Endodermal cell (in vitro differentiated cells): Measurements from ENCODE around the gene TAMALIN. TPM values are rescaled to one million over a fixed set of nuclear protein-coding genes. Genes with fewer than 3 reads are reported as not detected.

Experiments
- DNase-seq: peaks from one replicate; pipeline ENCODE4 v3.0.0-alpha.2; 2017
- H3K27ac ChIP-seq: 2 replicates; pipeline ENCODE4 v1.5.1; 2013; ENCODE audit warnings: mild to moderate bottlenecking, low read depth, low read length, moderate library complexity
- H3K27me3 ChIP-seq: 2 replicates; pipeline ENCODE4 v1.6.1; 2013; ENCODE audit warnings: mild to moderate bottlenecking, low read length, moderate library complexity; ENCODE audit not compliant: insufficient read depth, control insufficient read depth, poor library complexity, severe bottlenecking
- H3K36me3 ChIP-seq: 2 replicates; pipeline ENCODE4 v1.7.0; 2013; ENCODE audit warnings: mild to moderate bottlenecking, low read length, moderate library complexity; ENCODE audit not compliant: control insufficient read depth, insufficient read depth
- H3K4me1 ChIP-seq: one replicate; pipeline ENCODE4 v1.7.0; 2013; ENCODE audit warnings: low read length; ENCODE audit not compliant: control insufficient read depth, insufficient read depth
- H3K4me3 ChIP-seq: 2 replicates; pipeline ENCODE4 v1.5.1; 2013; ENCODE audit warnings: mild to moderate bottlenecking, low read length, moderate library complexity
- H3K9ac ChIP-seq: 2 replicates; pipeline ENCODE4 v1.6.1; 2013; ENCODE audit warnings: mild to moderate bottlenecking, low read length, moderate library complexity; ENCODE audit not compliant: poor library complexity, severe bottlenecking; ENCODE audit errors: extremely low read depth
- H3K9me3 ChIP-seq: 2 replicates; pipeline ENCODE4 v1.6.1; 2013; ENCODE audit warnings: mild to moderate bottlenecking, low read length, moderate library complexity; ENCODE audit not compliant: control insufficient read depth
- H3K27ac Mint-ChIP-seq: 2 replicates; pipeline ENCODE4 v1.8.0; 2020; ENCODE audit warnings: mixed read lengths
- H3K27me3 Mint-ChIP-seq: 2 replicates; pipeline ENCODE4 v1.8.0; 2021; ENCODE audit warnings: mild to moderate bottlenecking, mixed read lengths; ENCODE audit not compliant: insufficient read depth
- H3K36me3 Mint-ChIP-seq: 2 replicates; pipeline ENCODE4 v1.8.0; 2020; ENCODE audit warnings: low read depth, mixed read lengths
- H3K4me1 Mint-ChIP-seq: 2 replicates; pipeline ENCODE4 v1.8.0; 2020; ENCODE audit warnings: mixed read lengths
- H3K4me3 Mint-ChIP-seq: 2 replicates; pipeline ENCODE4 v1.8.0; 2020; ENCODE audit warnings: mild to moderate bottlenecking, moderate library complexity, mixed read lengths
- H3K9me3 Mint-ChIP-seq: 2 replicates; pipeline ENCODE4 v1.8.0; 2020; ENCODE audit warnings: mild to moderate bottlenecking, mixed read lengths
- WGBS, 2 experiments: methylation state at CpG; one replicate each; pipeline versions ENCODE4 v1.1.5 to v1.1.7; 2013; ENCODE audit warnings: missing lambda C conversion rate in 2 of 2, mixed read lengths in 1 of 2; ENCODE audit not compliant: insufficient coverage in 1 of 2, insufficient read length in 1 of 2; 5-methylcytosine and 5-hydroxymethylcytosine counted together
- total RNA-seq, 2 donors: library from RNA; stranded (reverse); fragmentation: NEBNext Ultra II Directional in 1 of 2; extraction: Animal tissue kit (Norgen Biotek cat#: 25700) in 1 of 2; gene quantifications; 2 replicates in 1 of 2; 3 replicates in 1 of 2; pipeline ENCODE4 v1.2.1, GENCODE V29; 2021
- TF ChIP-seq, protein P1 (sequence below): fragments of 200-600 bp; sonication (generic); conservative IDR thresholded peaks from 2 replicates; pipeline ENCODE4 v1.5.0; 2021; ENCODE audit warnings: antibody characterized with exemption, mild to moderate bottlenecking

TAMALIN gene
- total RNA-seq, 2 donors from 2014 or later, result 4.4 to 9.1 TPM

DNA sequence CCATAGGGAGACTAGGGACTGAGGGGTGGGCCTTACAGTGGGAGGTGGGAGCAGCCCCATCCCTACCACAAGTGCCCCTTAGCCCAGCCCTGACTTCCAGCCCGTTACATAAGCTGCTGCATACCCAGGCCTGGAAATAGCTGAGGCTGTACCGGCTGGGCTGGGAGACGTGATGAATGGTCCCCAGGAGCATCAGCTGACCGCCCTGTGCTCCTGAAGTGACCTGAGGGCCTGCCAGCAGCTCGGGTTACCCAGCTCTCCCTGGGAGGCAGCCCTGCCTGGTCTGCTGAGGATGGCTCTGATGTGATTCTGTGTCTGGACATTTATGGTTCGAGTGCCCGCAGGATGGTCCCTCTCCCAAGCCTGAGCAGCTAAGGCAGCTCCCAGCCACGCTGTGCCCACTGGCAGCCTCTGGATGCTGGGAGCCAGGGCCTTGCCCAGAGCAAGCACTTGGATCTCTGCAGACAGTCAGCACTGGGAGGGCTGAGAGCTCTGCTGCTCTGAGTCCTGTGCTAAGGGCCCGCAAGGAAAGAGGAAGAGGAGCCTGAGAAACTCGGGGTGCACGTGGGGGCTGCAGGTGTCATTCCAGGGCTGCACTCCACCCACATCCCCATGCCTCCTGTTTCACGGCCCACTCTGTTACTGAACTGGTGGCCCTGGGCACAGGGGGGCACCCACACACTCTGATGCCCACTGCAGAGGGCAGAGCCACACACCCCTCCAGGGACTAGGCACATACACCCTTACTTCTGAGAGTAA lies 20.5 kb downstream of the TAMALIN start:
- TF ChIP-seq, protein P1, sequence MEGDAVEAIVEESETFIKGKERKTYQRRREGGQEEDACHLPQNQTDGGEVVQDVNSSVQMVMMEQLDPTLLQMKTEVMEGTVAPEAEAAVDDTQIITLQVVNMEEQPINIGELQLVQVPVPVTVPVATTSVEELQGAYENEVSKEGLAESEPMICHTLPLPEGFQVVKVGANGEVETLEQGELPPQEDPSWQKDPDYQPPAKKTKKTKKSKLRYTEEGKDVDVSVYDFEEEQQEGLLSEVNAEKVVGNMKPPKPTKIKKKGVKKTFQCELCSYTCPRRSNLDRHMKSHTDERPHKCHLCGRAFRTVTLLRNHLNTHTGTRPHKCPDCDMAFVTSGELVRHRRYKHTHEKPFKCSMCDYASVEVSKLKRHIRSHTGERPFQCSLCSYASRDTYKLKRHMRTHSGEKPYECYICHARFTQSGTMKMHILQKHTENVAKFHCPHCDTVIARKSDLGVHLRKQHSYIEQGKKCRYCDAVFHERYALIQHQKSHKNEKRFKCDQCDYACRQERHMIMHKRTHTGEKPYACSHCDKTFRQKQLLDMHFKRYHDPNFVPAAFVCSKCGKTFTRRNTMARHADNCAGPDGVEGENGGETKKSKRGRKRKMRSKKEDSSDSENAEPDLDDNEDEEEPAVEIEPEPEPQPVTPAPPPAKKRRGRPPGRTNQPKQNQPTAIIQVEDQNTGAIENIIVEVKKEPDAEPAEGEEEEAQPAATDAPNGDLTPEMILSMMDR, result no peak
- 78 to 82% methylated on average over 6 to 12 of the region's 12 CpGs for whole genome bisulfite sequencing, 2 experiments
- H3K9ac ChIP-seq, result no peak overlapping the region

GRCh38 chr12:52029685-52030084 lies 22.9 kb downstream of the TAMALIN start:
- peaks cover 8% of the 10 kb centered on the region for H3K27me3 ChIP-seq
- Mint-ChIP-seq H3K27me3 (peaks cover 15% of the 10 kb centered on the region), H3K27ac (peak overlapping the region; percentile 81), H3K36me3 (no peaks in the 10 kb centered on the region), H3K4me3 (no peak overlapping the region), H3K4me1 (peaks cover 19% of the 10 kb centered on the region), H3K9me3 (no peaks in the 10 kb centered on the region)
- peak overlapping the region; percentile 34 for H3K27ac ChIP-seq
- WGBS, 2 experiments, result 7 to 12% methylated on average over 3 to 4 of the region's 4 CpGs
- TF ChIP-seq, protein P1, result no peak
- H3K4me3 ChIP-seq, result no peak overlapping the region
- peaks cover 3% of the 10 kb centered on the region for H3K4me1 ChIP-seq
- H3K9me3 ChIP-seq, result no peaks in the 10 kb centered on the region
- H3K36me3 ChIP-seq, result no peaks in the 10 kb centered on the region
- no peak overlapping the region for H3K9ac ChIP-seq
- peak; percentile 97 for DNase-seq

More for the DNA sequence above, 20.5 kb downstream of the TAMALIN start:
- Mint-ChIP-seq H3K27me3 (peaks cover 29% of the 10 kb centered on the region), H3K9me3 (no peaks in the 10 kb centered on the region), H3K36me3 (no peaks in the 10 kb centered on the region), H3K27ac (no peak overlapping the region), H3K4me1 (peaks cover 21% of the 10 kb centered on the region), H3K4me3 (no peak overlapping the region)
- Histone ChIP-seq H3K4me1 (peaks cover 3% of the 10 kb centered on the region), H3K27me3 (peaks cover 19% of the 10 kb centered on the region), H3K36me3 (no peaks in the 10 kb centered on the region), H3K4me3 (no peak overlapping the region), H3K27ac (no peak overlapping the region), H3K9me3 (no peaks in the 10 kb centered on the region)
- peak; percentile 65 for DNase-seq

DNA sequence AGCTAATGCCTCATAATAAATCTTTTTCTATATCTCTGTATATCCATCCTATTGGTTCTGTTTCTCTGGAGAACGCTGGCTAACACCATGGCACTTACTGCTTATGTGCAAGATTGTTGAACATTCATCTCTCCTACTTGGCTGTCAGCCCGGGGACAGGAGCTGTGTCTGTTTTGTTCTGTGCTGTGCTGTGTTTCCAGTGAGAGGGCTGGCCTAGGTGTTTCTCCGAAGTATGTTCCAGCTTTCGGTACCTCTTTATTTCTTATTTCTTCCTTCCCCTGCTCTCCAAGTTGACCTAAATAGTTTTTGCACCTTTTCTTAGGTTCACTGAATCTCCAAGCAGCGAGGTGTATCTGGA lies 25.7 kb downstream of the TAMALIN start:
- no peak for DNase-seq
- Histone ChIP-seq H3K36me3 (no peaks in the 10 kb centered on the region), H3K9me3 (no peaks in the 10 kb centered on the region), H3K9ac (peak overlapping the region; percentile 4), H3K4me3 (peak overlapping the region; percentile 75), H3K27me3 (peaks cover 20% of the 10 kb centered on the region), H3K27ac (peak overlapping the region; percentile 26), H3K4me1 (peaks cover 3% of the 10 kb centered on the region)
- peak overlapping the region; percentile 90 for H3K27ac Mint-ChIP-seq
- peaks cover 24% of the 10 kb centered on the region for H3K27me3 Mint-ChIP-seq
- peak overlapping the region; percentile 51 for H3K4me3 Mint-ChIP-seq
- no peaks in the 10 kb centered on the region for H3K9me3 Mint-ChIP-seq
- peaks cover 19% of the 10 kb centered on the region for H3K4me1 Mint-ChIP-seq
- TF ChIP-seq, protein P1, result no peak
- H3K36me3 Mint-ChIP-seq, result no peaks in the 10 kb centered on the region
- WGBS, 2 experiments, result 40 to 42% methylated on average over 2 to 5 of the region's 5 CpGs
